Trophoblast cell (in vitro differentiated cells and primary cell): ENCODE results near the gene PRR14L.

ENCODE experiments used
- DNase-seq, 2 donors: peaks; one replicate each; pipeline ENCODE4 v3.0.0-alpha.2; 2016
- H2AFZ ChIP-seq: 2 replicates; pipeline ENCODE4 v1.6.1; 2013; ENCODE audit warnings: low read length, moderate library complexity, mild to moderate bottlenecking; ENCODE audit not compliant: insufficient read depth, poor library complexity
- H2AK5ac ChIP-seq: 2 replicates; pipeline ENCODE4 v1.6.1; 2013; ENCODE audit warnings: mild to moderate bottlenecking, low read length
- H2BK120ac ChIP-seq: 2 replicates; pipeline ENCODE4 v1.6.1; 2013; ENCODE audit warnings: low read length, mild to moderate bottlenecking, moderate library complexity; ENCODE audit not compliant: insufficient read depth, poor library complexity
- H2BK12ac ChIP-seq: 2 replicates; pipeline ENCODE4 v1.6.1; 2013; ENCODE audit warnings: mild to moderate bottlenecking, low read length, moderate library complexity
- H2BK5ac ChIP-seq: 2 replicates; pipeline ENCODE4 v1.6.1; 2013; ENCODE audit warnings: low read length, low read depth, moderate library complexity, mild to moderate bottlenecking; ENCODE audit not compliant: poor library complexity
- H3K14ac ChIP-seq: 2 replicates; pipeline ENCODE4 v1.6.1; 2013; ENCODE audit warnings: mild to moderate bottlenecking, low read length
- H3K18ac ChIP-seq: 2 replicates; pipeline ENCODE4 v1.6.1; 2013; ENCODE audit warnings: mild to moderate bottlenecking, low read length
- H3K23ac ChIP-seq: 2 replicates; pipeline ENCODE4 v1.6.1; 2013; ENCODE audit warnings: low read length
- H3K27ac ChIP-seq: 2 replicates; pipeline ENCODE4 v1.5.1; 2013; ENCODE audit warnings: low read depth, mild to moderate bottlenecking, inconsistent platforms, low read length, moderate library complexity
- H3K27me3 ChIP-seq: 2 replicates; pipeline ENCODE4 v1.6.1; 2013; ENCODE audit warnings: inconsistent platforms, mild to moderate bottlenecking, low read length, moderate library complexity; ENCODE audit not compliant: insufficient read depth
- H3K36me3 ChIP-seq, 2 experiments: 1 replicate in 1 of 2; 2 replicates in 1 of 2; pipeline ENCODE4 v1.6.1; 2013; ENCODE audit warnings: low read length in 2 of 2, mild to moderate bottlenecking in 2 of 2, moderate library complexity in 1 of 2; ENCODE audit not compliant: insufficient read depth in 2 of 2, control insufficient read depth in 1 of 2
- H3K4ac ChIP-seq: 2 replicates; pipeline ENCODE4 v1.6.1; 2013; ENCODE audit warnings: low read depth, mild to moderate bottlenecking, low read length, moderate library complexity
- H3K4me1 ChIP-seq, 2 experiments: 1 replicate in 1 of 2; 2 replicates in 1 of 2; pipeline ENCODE4 v1.6.1; 2013; ENCODE audit warnings: low read length in 2 of 2, mild to moderate bottlenecking in 2 of 2, moderate library complexity in 1 of 2; ENCODE audit not compliant: insufficient read depth in 2 of 2, control insufficient read depth in 1 of 2
- H3K4me2 ChIP-seq: 2 replicates; pipeline ENCODE4 v1.6.1; 2013; ENCODE audit warnings: inconsistent platforms, mild to moderate bottlenecking, low read length, moderate library complexity
- H3K4me3 ChIP-seq: 2 replicates; pipeline ENCODE4 v1.5.1; 2013; ENCODE audit warnings: mild to moderate bottlenecking, low read depth, low read length, inconsistent platforms
- H3K79me1 ChIP-seq: one replicate; pipeline ENCODE4 v1.6.1; 2013; ENCODE audit warnings: low read length
- H3K79me2 ChIP-seq: 2 replicates; pipeline ENCODE4 v1.6.1; 2013; ENCODE audit warnings: low read length, mild to moderate bottlenecking; ENCODE audit not compliant: control insufficient read depth, insufficient read depth, poor library complexity
- H3K9ac ChIP-seq: 2 replicates; pipeline ENCODE4 v1.6.1; 2013; ENCODE audit warnings: mild to moderate bottlenecking, low read length
- H3K9me3 ChIP-seq: 2 replicates; pipeline ENCODE4 v1.6.1; 2013; ENCODE audit warnings: low read depth, mild to moderate bottlenecking, control low read depth, inconsistent platforms, low read length; ENCODE audit not compliant: insufficient read depth
- H4K12ac ChIP-seq: 2 replicates; pipeline ENCODE4 v1.6.1; 2013; ENCODE audit warnings: low read depth, mild to moderate bottlenecking, low read length, moderate library complexity
- H4K8ac ChIP-seq: 2 replicates; pipeline ENCODE4 v1.6.1; 2013; ENCODE audit warnings: low read depth, mild to moderate bottlenecking, low read length, moderate library complexity
- H4K91ac ChIP-seq: one replicate; pipeline ENCODE4 v1.6.1; 2013; ENCODE audit warnings: low read depth, mild to moderate bottlenecking, low read length, moderate library complexity
- WGBS: extraction: QIAGEN DNeasy Blood & Tissue Kit; methylation state at CpG from one replicate; pipeline ENCODE4 v1.1.7; 2013; ENCODE audit warnings: missing lambda C conversion rate; ENCODE audit not compliant: insufficient read length, insufficient coverage; ENCODE audit errors: extremely low coverage; 5-methylcytosine and 5-hydroxymethylcytosine counted together

PRR14L gene

DNA sequence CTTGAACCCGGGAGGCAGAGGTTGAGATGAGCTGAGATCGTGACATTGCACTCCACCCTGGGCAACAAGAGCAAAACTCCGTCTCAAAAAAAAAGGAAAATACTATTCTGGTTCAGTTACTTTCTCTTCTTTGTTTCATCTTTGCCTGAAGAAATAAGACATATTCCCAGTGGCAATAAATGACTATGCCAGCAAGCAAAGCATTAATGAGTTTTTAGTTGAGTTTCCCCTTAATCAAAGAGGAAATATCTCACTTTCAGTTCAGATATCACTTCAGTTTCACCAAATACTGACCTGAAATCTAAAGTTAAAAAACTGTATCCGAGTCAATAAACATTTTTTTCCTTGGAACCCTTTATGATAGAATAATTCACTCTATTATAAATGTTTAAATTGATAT is 98.3 kb downstream of the PRR14L start:
- Histone ChIP-seq H2BK5ac (no peak overlapping the region), H3K36me3 (peaks cover 3 to 4% of the 10 kb centered on the region in 2 experiments), H4K8ac (no peak overlapping the region), H3K27me3 (no peaks in the 10 kb centered on the region), H3K4me1 (peaks cover 4 to 8% of the 10 kb centered on the region in 2 experiments), H2BK120ac (no peak overlapping the region), H3K9ac (no peak overlapping the region), H3K23ac (no peak overlapping the region), H3K9me3 (peaks cover 2% of the 10 kb centered on the region), H3K18ac (no peak overlapping the region), H3K4me3 (no peak overlapping the region), H4K91ac (no peak overlapping the region), H3K14ac (no peak overlapping the region), H4K12ac (no peak overlapping the region), H3K4me2 (no peak overlapping the region), H3K27ac (no peak overlapping the region), H2BK12ac (no peak overlapping the region), H3K4ac (no peak overlapping the region), H2AFZ (no peak overlapping the region), H3K79me1 (no peaks in the 10 kb centered on the region), H3K79me2 (no peaks in the 10 kb centered on the region), H2AK5ac (no peak overlapping the region)
- DNase-seq, result peak in 1 of 2 donors; percentile 25
- no CpG with 5 or more reads among the region's 4 CpGs for WGBS

GRCh38 chr22:31650391-31650790 is 99.5 kb downstream of the PRR14L start:
- Histone ChIP-seq H2BK5ac (no peak overlapping the region), H3K4ac (no peak overlapping the region), H3K9ac (no peak overlapping the region), H3K27me3 (no peaks in the 10 kb centered on the region), H2BK120ac (no peak overlapping the region), H2BK12ac (no peak overlapping the region), H3K14ac (no peak overlapping the region), H4K91ac (no peak overlapping the region), H3K4me1 (peaks cover 4 to 11% of the 10 kb centered on the region in 2 experiments), H2AK5ac (no peak overlapping the region), H3K23ac (no peak overlapping the region), H3K27ac (no peak overlapping the region), H2AFZ (no peak overlapping the region), H3K4me2 (no peak overlapping the region), H3K4me3 (no peak overlapping the region), H4K12ac (no peak overlapping the region), H3K18ac (no peak overlapping the region), H3K9me3 (peaks cover 2% of the 10 kb centered on the region), H3K79me1 (no peaks in the 10 kb centered on the region), H3K79me2 (no peaks in the 10 kb centered on the region), H3K36me3 (peaks cover 3 to 4% of the 10 kb centered on the region in 2 experiments), H4K8ac (no peak overlapping the region)
- DNase-seq, result peak; percentile 80 to 92
- no CpG with 5 or more reads among the region's 6 CpGs for WGBS

- H3K9me3 ChIP-seq, result peaks cover 2% of the 10 kb centered on the region
- no peak overlapping the region for H2AK5ac ChIP-seq
- no peak overlapping the region for H4K12ac ChIP-seq
- no peak overlapping the region for H3K18ac ChIP-seq
- peak overlapping the region; percentile 36 for H3K14ac ChIP-seq
- no peak overlapping the region for H3K9ac ChIP-seq
- H4K8ac ChIP-seq, result no peak overlapping the region
- DNase-seq, result peak; percentile 88 to 97
- no peak overlapping the region for H4K91ac ChIP-seq
- no peak overlapping the region for H2BK12ac ChIP-seq
- H3K4ac ChIP-seq, result no peak overlapping the region
- no peak overlapping the region for H2AFZ ChIP-seq
- H3K27me3 ChIP-seq, result no peaks in the 10 kb centered on the region
- no peaks in the 10 kb centered on the region for H3K79me2 ChIP-seq
- no peak overlapping the region for H3K4me2 ChIP-seq
- peak overlapping the region; percentile 57 for H2BK120ac ChIP-seq
- no CpG with 5 or more reads among the region's 11 CpGs for WGBS
- H3K27ac ChIP-seq, result no peak overlapping the region
- H3K79me1 ChIP-seq, result no peaks in the 10 kb centered on the region
- peaks cover 4 to 11% of the 10 kb centered on the region in 2 experiments for H3K4me1 ChIP-seq
- H3K36me3 ChIP-seq, result peaks cover 4 to 9% of the 10 kb centered on the region in 2 experiments
- no peak overlapping the region for H3K4me3 ChIP-seq
- H2BK5ac ChIP-seq, result peak overlapping the region; percentile 30
- H3K23ac ChIP-seq, result no peak overlapping the region
These were observed 102.2 kb downstream of the PRR14L start for GRCh38 chr22:31647523-31648320.

DNA sequence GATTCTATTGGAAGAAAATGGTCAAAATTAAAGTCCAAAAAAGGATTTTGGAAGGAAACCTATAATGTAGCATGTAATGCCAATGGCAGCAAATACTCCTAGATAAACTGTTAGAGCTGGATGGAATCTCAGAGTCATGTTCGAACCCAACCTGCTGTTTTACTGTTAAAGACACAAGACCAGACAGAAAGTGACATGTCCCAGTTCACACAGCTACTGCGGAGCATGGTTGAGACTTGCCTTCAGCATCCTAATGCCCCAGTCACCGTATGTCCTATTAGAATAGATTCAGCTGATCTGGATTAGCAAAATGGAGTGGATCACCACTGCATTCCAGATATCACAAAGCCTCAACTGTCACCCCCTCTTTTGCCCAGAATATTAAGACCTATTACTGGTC is 102.9 kb downstream of the PRR14L start:
- H3K4ac ChIP-seq, result no peak overlapping the region
- H3K79me2 ChIP-seq, result no peaks in the 10 kb centered on the region
- no peak overlapping the region for H3K4me2 ChIP-seq
- no peak overlapping the region for H3K4me3 ChIP-seq
- H3K9ac ChIP-seq, result no peak overlapping the region
- no peak overlapping the region for H3K18ac ChIP-seq
- no peak overlapping the region for H4K12ac ChIP-seq
- H2AK5ac ChIP-seq, result no peak overlapping the region
- H2BK120ac ChIP-seq, result no peak overlapping the region
- no CpG with 5 or more reads among the region's 3 CpGs for WGBS
- no peak overlapping the region for H4K8ac ChIP-seq
- DNase-seq, result no peak
- no peak overlapping the region for H2AFZ ChIP-seq
- no peaks in the 10 kb centered on the region for H3K27me3 ChIP-seq
- H3K14ac ChIP-seq, result no peak overlapping the region
- no peaks in the 10 kb centered on the region for H3K79me1 ChIP-seq
- H4K91ac ChIP-seq, result no peak overlapping the region
- no peak overlapping the region for H2BK12ac ChIP-seq
- peaks cover 4 to 9% of the 10 kb centered on the region in 2 experiments for H3K36me3 ChIP-seq
- no peak overlapping the region for H2BK5ac ChIP-seq
- H3K9me3 ChIP-seq, result peaks cover under 1% of the 10 kb centered on the region
- no peak overlapping the region for H3K27ac ChIP-seq
- no peak overlapping the region for H3K23ac ChIP-seq
- H3K4me1 ChIP-seq, result peaks cover 4 to 11% of the 10 kb centered on the region in 2 experiments
